PC-3 (cell line): ENCODE measurements around the gene GDPD5. TPM values are rescaled to one million over a fixed set of nuclear protein-coding genes. Genes with fewer than 3 reads are reported as not detected.

Source experiments
- ATAC-seq: fragments of 200-7000 bp; cut with Tn5 transposase; 2 replicates; pipeline ENCODE4 v1.9.1; 2020; ENCODE audit warnings: mild to moderate bottlenecking, moderate library complexity
- BruUV-seq: library from RNA; stranded (reverse); fragments of 400-500 nt; replicated peaks from 2 replicates; lab custom pipeline; 2021; lab: Mats Ljungman, UMichigan
- CTCF ChIA-PET: fragments of 300-600 bp; sonication (Branson Sonifier 250); formaldehyde crosslinking; loops from one replicate; lab custom pipeline; 2022; ENCODE audit warnings: antibody characterized with exemption; lab: Charles Lee
- POLR2A ChIA-PET: fragments of 300-600 bp; sonication (Branson Sonifier 250); formaldehyde crosslinking; loops from one replicate; lab custom pipeline; 2022; ENCODE audit warnings: antibody characterized with exemption; ENCODE audit not compliant: unreplicated experiment; lab: Charles Lee
- DNase-seq: peaks from one replicate; pipeline ENCODE4 v3.0.0-alpha.2; 2015
- H2AFZ ChIP-seq: fragments of 300-600 bp; sonication (generic); 2 replicates; pipeline ENCODE4 v1.6.0; 2016; ENCODE audit warnings: antibody characterized with exemption, low read length
- H3F3A ChIP-seq: fragments of 300-600 bp; sonication (generic); one replicate; pipeline ENCODE4 v1.6.0; 2017; ENCODE audit warnings: antibody characterized with exemption, low read length, control low read depth, mild to moderate bottlenecking; ENCODE audit not compliant: unreplicated experiment
- H3K27ac ChIP-seq: fragments of 300-600 bp; sonication (generic); 2 replicates; pipeline ENCODE4 v1.5.1; 2016; ENCODE audit warnings: mild to moderate bottlenecking, low read length
- H3K27me3 ChIP-seq: fragments of 300-600 bp; sonication (generic); 2 replicates; pipeline ENCODE4 v1.6.1; 2016; ENCODE audit warnings: low read length, mixed read lengths
- H3K36me3 ChIP-seq: fragments of 300-600 bp; sonication (generic); 2 replicates; pipeline ENCODE4 v1.6.1; 2016; ENCODE audit warnings: low read depth, mixed run types, low read length, mixed read lengths
- H3K4me1 ChIP-seq: fragments of 300-600 bp; sonication (generic); 2 replicates; pipeline ENCODE4 v1.5.1; 2016; ENCODE audit warnings: low read length; ENCODE audit not compliant: insufficient read depth
- H3K4me2 ChIP-seq: fragments of 300-600 bp; sonication (generic); 2 replicates; pipeline ENCODE4 v1.6.0; 2016; ENCODE audit warnings: low read length
- H3K4me3 ChIP-seq: fragments of 300-600 bp; sonication (generic); 2 replicates; pipeline ENCODE4 v1.5.1; 2016; ENCODE audit warnings: mild to moderate bottlenecking, low read length, mixed read lengths
- H3K79me2 ChIP-seq: fragments of 300-600 bp; sonication (generic); 2 replicates; pipeline ENCODE4 v1.6.1; 2017; ENCODE audit warnings: low read length, mixed read lengths
- H3K9ac ChIP-seq: fragments of 300-600 bp; sonication (generic); 2 replicates; pipeline ENCODE4 v1.6.0; 2016; ENCODE audit warnings: mild to moderate bottlenecking, low read length
- H3K9me2 ChIP-seq: fragments of 300-600 bp; sonication (generic); replicated peaks from 2 replicates; pipeline ENCODE4 v1.6.1; 2016; ENCODE audit warnings: mixed run types, low read length, mixed read lengths
- H3K9me3 ChIP-seq: fragments of 300-600 bp; sonication (generic); 2 replicates; pipeline ENCODE4 v1.6.1; 2016; ENCODE audit warnings: low read length, mixed read lengths
- H4K20me1 ChIP-seq: fragments of 300-600 bp; sonication (generic); 2 replicates; pipeline ENCODE4 v1.6.1; 2016; ENCODE audit warnings: low read length, mixed read lengths
- EZH2 ChIP-seq: fragments of 300-600 bp; sonication (generic); IDR thresholded peaks from one replicate; pipeline ENCODE4 v1.6.1; 2017; ENCODE audit warnings: antibody characterized with exemption, mild to moderate bottlenecking, low read length; ENCODE audit not compliant: unreplicated experiment
- EZH2phosphoT487 ChIP-seq: fragments of 300-600 bp; sonication (generic); IDR thresholded peaks from 2 replicates; pipeline ENCODE4 v1.6.1; 2018; ENCODE audit warnings: mild to moderate bottlenecking, antibody characterized with exemption, low read length, borderline replicate concordance
- intact Hi-C: fragments of 100-400 bp; cut with micrococcal nuclease; formaldehyde crosslinking; loops from 2 replicates; pipeline ENCODE4 v1.9.0; 2023
- total RNA-seq: library from RNA; depleted of rRNA; stranded (reverse); fragments of >200 nt; gene quantifications from 2 replicates; pipeline ENCODE4 v1.2.3, GENCODE V29; 2014
- TF ChIP-seq, protein P1 (sequence below): fragments of 300-600 bp; sonication (generic); conservative IDR thresholded peaks from 2 replicates; pipeline ENCODE4 v1.5.1; 2017; ENCODE audit warnings: antibody characterized with exemption, low read depth, mild to moderate bottlenecking, low read length

GDPD5 gene
- total RNA-seq, 1 experiment from 2014 or later = 21.4 TPM

DNA sequence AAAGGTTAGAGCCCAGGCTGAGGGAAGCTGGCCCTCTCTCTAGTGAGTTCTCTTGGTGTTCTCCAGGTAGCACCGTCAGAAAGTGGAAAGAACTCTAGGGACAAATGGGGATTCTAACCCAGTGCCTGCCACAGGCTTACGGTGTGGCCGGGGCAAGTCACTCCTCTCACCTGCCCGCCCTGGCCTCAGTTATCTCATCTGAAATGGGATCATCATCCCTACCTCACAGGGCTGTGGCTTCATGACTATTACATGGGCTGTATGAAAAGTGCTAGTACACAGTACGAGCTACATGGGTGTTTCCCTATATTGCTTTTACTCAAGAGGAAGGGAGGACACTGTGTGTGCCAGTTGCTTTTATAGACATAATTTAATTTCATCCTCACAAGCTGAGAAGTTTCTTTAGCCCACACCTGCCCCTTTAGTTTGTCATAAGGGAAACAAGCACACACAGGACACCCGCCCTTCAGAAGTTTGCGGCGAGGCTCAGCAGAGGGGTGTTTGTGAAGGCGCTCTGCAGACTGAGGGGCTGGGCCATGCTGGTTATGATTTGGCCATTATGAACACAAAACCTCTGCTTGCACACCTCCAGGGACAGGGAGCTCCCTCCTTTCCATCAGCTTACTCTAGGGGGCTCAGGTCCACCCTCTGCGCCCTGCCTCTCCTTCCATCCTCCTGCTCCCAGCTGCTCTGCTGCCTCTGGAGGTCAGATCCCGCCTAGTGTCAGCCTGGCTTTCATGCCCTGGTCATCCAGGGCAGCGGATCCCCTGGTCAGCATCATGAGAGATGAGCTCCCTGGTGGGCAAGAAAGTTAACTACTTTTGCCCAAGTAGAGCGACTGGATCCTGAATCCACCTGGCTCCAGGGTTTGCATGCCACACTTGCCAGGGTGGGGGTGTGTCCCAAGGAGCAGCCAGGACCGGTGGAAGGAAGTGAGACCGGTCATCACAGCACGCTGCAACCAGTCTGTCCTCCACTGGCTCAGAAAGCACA, 93.9 kb downstream of the GDPD5 start:
- H3K4me3 ChIP-seq = peak overlapping the region; percentile 66
- ChIA-PET CTCF (interaction anchor here (1.4 kb wide), 1 partner anchor 24 kb away, joined by 5 read pairs; no protein-coding TSS in a partner anchor), POLR2A (interaction anchor here (0.7 kb wide), 1 partner anchor 9 kb away, joined by 3 read pairs; no protein-coding TSS in a partner anchor)

DNA sequence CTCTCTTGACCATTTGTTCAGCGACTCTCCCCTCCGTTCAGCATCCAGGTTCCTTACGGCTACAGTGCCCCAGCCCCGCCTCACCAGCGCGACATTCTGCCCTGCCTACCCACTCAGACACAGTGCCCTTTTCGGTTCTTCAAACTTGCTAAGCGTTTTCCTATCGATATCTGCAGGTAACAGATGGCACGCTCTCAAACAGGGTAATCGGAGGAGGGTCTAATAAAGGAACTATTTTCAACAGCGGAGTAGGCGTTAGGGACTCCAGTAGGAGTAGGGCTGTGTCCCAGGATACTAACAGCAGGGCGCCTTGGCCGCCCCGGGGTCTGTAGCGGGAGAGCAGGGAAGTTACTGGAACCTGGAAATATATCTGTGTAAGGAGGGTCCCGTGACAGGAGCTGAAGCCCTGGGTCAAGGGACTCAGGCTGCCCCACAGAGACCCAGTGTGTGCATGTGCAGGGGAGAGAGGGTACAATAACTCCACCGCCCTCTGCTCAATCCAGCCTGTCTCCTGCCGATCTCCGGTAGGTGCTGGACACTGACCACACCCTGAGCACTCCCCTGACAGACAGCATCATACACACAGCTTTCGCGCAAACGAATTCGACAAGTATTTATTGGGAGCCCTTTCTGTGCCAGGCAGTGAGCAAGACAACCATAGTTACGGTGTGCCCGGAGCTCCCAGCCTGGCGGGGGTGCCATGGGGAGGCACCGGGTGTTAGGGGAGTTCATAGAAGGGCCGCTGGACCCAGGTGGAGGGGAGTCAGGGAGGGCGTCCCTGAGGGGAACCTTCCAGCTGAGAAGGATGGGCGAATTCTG, 94.8 kb downstream of the GDPD5 start:
- Histone ChIP-seq H4K20me1 (no peaks in the 10 kb centered on the region), H2AFZ (peak overlapping the region; percentile 74), H3K36me3 (no peaks in the 10 kb centered on the region), H3K4me3 (peak overlapping the region; percentile 66), H3K27me3 (no peaks in the 10 kb centered on the region), H3F3A (no peaks in the 10 kb centered on the region), H3K4me1 (peaks cover 28% of the 10 kb centered on the region), H3K9me2 (no peaks in the 10 kb centered on the region), H3K4me2 (peak overlapping the region; percentile 92), H3K9ac (peak overlapping the region; percentile 10; the same call in 1 of the 2 replicates), H3K79me2 (no peaks in the 10 kb centered on the region), H3K9me3 (no peaks in the 10 kb centered on the region), H3K27ac (no peak overlapping the region)
- CTCF ChIA-PET = interaction anchor here (0.6 to 1.4 kb wide), 2 partner anchors 23 to 367 kb away, joined by 5 to 10 read pairs; no protein-coding TSS in a partner anchor
- BruUV-seq = no TSS peak
- ATAC-seq (peak; percentile 21), DNase-seq (peak; percentile 35)
- intact Hi-C loops = loop anchor here (2.0 kb wide), 1 partner anchor 42 kb away; no protein-coding TSS in a partner anchor
- no peak for TF ChIP-seq EZH2
- TF ChIP-seq, protein P1, sequence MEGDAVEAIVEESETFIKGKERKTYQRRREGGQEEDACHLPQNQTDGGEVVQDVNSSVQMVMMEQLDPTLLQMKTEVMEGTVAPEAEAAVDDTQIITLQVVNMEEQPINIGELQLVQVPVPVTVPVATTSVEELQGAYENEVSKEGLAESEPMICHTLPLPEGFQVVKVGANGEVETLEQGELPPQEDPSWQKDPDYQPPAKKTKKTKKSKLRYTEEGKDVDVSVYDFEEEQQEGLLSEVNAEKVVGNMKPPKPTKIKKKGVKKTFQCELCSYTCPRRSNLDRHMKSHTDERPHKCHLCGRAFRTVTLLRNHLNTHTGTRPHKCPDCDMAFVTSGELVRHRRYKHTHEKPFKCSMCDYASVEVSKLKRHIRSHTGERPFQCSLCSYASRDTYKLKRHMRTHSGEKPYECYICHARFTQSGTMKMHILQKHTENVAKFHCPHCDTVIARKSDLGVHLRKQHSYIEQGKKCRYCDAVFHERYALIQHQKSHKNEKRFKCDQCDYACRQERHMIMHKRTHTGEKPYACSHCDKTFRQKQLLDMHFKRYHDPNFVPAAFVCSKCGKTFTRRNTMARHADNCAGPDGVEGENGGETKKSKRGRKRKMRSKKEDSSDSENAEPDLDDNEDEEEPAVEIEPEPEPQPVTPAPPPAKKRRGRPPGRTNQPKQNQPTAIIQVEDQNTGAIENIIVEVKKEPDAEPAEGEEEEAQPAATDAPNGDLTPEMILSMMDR = no peak
- TF ChIP-seq EZH2phosphoT487 = no peak
- POLR2A ChIA-PET = interaction anchor here (0.6 to 0.7 kb wide), 2 partner anchors 8 to 12 kb away, joined by 3 read pairs; no protein-coding TSS in a partner anchor

More for the DNA sequence above, 93.9 kb downstream of the GDPD5 start:
- Histone ChIP-seq H3K9me2 (no peaks in the 10 kb centered on the region), H4K20me1 (no peaks in the 10 kb centered on the region), H3K36me3 (no peaks in the 10 kb centered on the region), H3K9ac (no peak overlapping the region), H3K79me2 (no peaks in the 10 kb centered on the region), H3K27me3 (no peaks in the 10 kb centered on the region), H3F3A (no peaks in the 10 kb centered on the region), H3K27ac (no peak overlapping the region), H3K4me2 (peak overlapping the region; percentile 92), H3K4me1 (peaks cover 28% of the 10 kb centered on the region), H3K9me3 (no peaks in the 10 kb centered on the region), H2AFZ (peak overlapping the region; percentile 74; the same call in 1 of the 2 replicates)
- DNase-seq (no peak), ATAC-seq (no peak)
- no TSS peak for BruUV-seq
- intact Hi-C loops = loop anchor here (2.0 kb wide), 1 partner anchor 43 kb away; no protein-coding TSS in a partner anchor
- TF ChIP-seq, protein P1 = peak; percentile 11; the same call in 1 of the 2 replicates
- TF ChIP-seq EZH2phosphoT487 (no peak), EZH2 (no peak)
